ENCODE measurements around the gene CHST8.
"Not testable (repeated sequence)": the region's sequence is repeated elsewhere in the genome, so short reads cannot be mapped to it uniquely, and the experiment has no call there.

CHST8 gene

GRCh38 chr19:33689138-33689746 is 67.5 kb downstream of the CHST8 start:
- DNase-seq (ENCODE audit: low read depth in 3 of 3, low spot score in 1 of 3), result no peak

GRCh38 chr19:33689868-33690267 is 68.1 kb downstream of the CHST8 start:
- DNase-seq (ENCODE audit: low read depth in 3 of 3, low spot score in 1 of 3), result no peak

GRCh38 chr19:33690378-33691029 is 68.8 kb downstream of the CHST8 start:
- no peak for DNase-seq (ENCODE audit: low read depth in 3 of 3, low spot score in 1 of 3)

- DNase-seq (ENCODE audit: low read depth in 3 of 3, low spot score in 1 of 3), result no peak
Measured at GRCh38 chr19:33691030-33691427, 69.3 kb downstream of the CHST8 start.

GRCh38 chr19:33691736-33692135 is 70.0 kb downstream of the CHST8 start:
- no peak for DNase-seq (ENCODE audit: low read depth in 3 of 3, low spot score in 1 of 3)

- DNase-seq (ENCODE audit: low read depth in 3 of 3, low spot score in 1 of 3), result no peak
Measured at GRCh38 chr19:33693678-33694077, 71.9 kb downstream of the CHST8 start.

GRCh38 chr19:33695547-33695946 is 73.8 kb downstream of the CHST8 start:
- not testable (repeated sequence) for DNase-seq (ENCODE audit: low read depth in 3 of 3, low spot score in 1 of 3)

- DNase-seq (ENCODE audit: low read depth in 3 of 3, low spot score in 1 of 3), result no peak
Measured at GRCh38 chr19:33697766-33698165, 76.0 kb downstream of the CHST8 start.

- no peak for DNase-seq (ENCODE audit: low read depth in 3 of 3, low spot score in 1 of 3)
Measured at GRCh38 chr19:33698576-33699435, 77.1 kb downstream of the CHST8 start.

- DNase-seq (ENCODE audit: low read depth in 3 of 3, low spot score in 1 of 3), result no peak
Measured at GRCh38 chr19:33699754-33700407, 78.1 kb downstream of the CHST8 start.

GRCh38 chr19:33700408-33701013 is 78.8 kb downstream of the CHST8 start:
- DNase-seq (ENCODE audit: low read depth in 3 of 3, low spot score in 1 of 3), result no peak

- DNase-seq (ENCODE audit: low read depth in 3 of 3, low spot score in 1 of 3), result no peak
Measured at GRCh38 chr19:33701565-33701964, 79.8 kb downstream of the CHST8 start.

- no peak for DNase-seq (ENCODE audit: low read depth in 3 of 3, low spot score in 1 of 3)
Measured at GRCh38 chr19:33702606-33703437, 81.1 kb downstream of the CHST8 start.

GRCh38 chr19:33703438-33703750 is 81.6 kb downstream of the CHST8 start:
- DNase-seq (ENCODE audit: low read depth in 3 of 3, low spot score in 1 of 3), result no peak

GRCh38 chr19:33703821-33704220 is 82.1 kb downstream of the CHST8 start:
- DNase-seq (ENCODE audit: low read depth in 3 of 3, low spot score in 1 of 3), result no peak

GRCh38 chr19:33704271-33704670 is 82.5 kb downstream of the CHST8 start:
- no peak for DNase-seq (ENCODE audit: low read depth in 3 of 3, low spot score in 1 of 3)

GRCh38 chr19:33705090-33705847 is 83.5 kb downstream of the CHST8 start:
- DNase-seq (ENCODE audit: low read depth in 3 of 3, low spot score in 1 of 3), result no peak

- DNase-seq (ENCODE audit: low read depth in 3 of 3, low spot score in 1 of 3), result no peak
Measured at GRCh38 chr19:33705860-33706259, 84.1 kb downstream of the CHST8 start.

- DNase-seq (ENCODE audit: low read depth in 3 of 3, low spot score in 1 of 3), result no peak
Measured at GRCh38 chr19:33706631-33707030, 84.9 kb downstream of the CHST8 start.

- no peak for DNase-seq (ENCODE audit: low read depth in 3 of 3, low spot score in 1 of 3)
Measured at GRCh38 chr19:33712268-33712667, 90.5 kb downstream of the CHST8 start.

Measured in stimulated activated CD4-positive, alpha-beta T cell treated with anti-CD3 and anti-CD28 coated beads, TNF-alpha, amount 100 ng/mL, for 1 hour (primary cell).